ENCODE results near the gene RABGAP1L. TPM values are rescaled to one million over a fixed set of nuclear protein-coding genes. Genes with fewer than 3 reads are reported as not detected.
"Not testable (repeated sequence)": the region's sequence is repeated elsewhere in the genome, so short reads cannot be mapped to it uniquely, and the experiment has no call there.

The RABGAP1L gene
- total RNA-seq, 2 donors from 2014 or later = 51.4 to 124 TPM

- no peaks in the 10 kb centered on the region for H3K27me3 ChIP-seq
- no peak for DNase-seq
- 83 to 100% methylated on average over 1 of the region's 1 CpG for WGBS, 2 donors
These were observed 321.0 kb downstream of the RABGAP1L start for GRCh38 chr1:174480324-174480723.

GRCh38 chr1:174491606-174492005, 332.3 kb downstream of the RABGAP1L start:
- no peak overlapping the region for H3K4me3 ChIP-seq
- 89 to 96% methylated on average over 2 of the region's 2 CpGs for WGBS, 2 donors
- intact Hi-C loops (cut with DNase I) = no loop called here
- no peaks in the 10 kb centered on the region for H3K36me3 ChIP-seq (replicated peaks in 1 of 2; ENCODE audit: insufficient read depth in 1 of 2, low read depth in 2 of 2)
- no peaks in the 10 kb centered on the region for H3K9me3 ChIP-seq
- TF ChIP-seq POLR2A (IDR thresholded peaks at IDR 0.05) = no peak
- TF ChIP-seq, protein P1, sequence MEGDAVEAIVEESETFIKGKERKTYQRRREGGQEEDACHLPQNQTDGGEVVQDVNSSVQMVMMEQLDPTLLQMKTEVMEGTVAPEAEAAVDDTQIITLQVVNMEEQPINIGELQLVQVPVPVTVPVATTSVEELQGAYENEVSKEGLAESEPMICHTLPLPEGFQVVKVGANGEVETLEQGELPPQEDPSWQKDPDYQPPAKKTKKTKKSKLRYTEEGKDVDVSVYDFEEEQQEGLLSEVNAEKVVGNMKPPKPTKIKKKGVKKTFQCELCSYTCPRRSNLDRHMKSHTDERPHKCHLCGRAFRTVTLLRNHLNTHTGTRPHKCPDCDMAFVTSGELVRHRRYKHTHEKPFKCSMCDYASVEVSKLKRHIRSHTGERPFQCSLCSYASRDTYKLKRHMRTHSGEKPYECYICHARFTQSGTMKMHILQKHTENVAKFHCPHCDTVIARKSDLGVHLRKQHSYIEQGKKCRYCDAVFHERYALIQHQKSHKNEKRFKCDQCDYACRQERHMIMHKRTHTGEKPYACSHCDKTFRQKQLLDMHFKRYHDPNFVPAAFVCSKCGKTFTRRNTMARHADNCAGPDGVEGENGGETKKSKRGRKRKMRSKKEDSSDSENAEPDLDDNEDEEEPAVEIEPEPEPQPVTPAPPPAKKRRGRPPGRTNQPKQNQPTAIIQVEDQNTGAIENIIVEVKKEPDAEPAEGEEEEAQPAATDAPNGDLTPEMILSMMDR (IDR thresholded peaks at IDR 0.05) = no peak
- no peaks in the 10 kb centered on the region for H3K27me3 ChIP-seq
- no peaks in the 10 kb centered on the region for H3K4me1 ChIP-seq
- ATAC-seq (no peak), DNase-seq (no peak)
- H3K27ac ChIP-seq = no peak overlapping the region

More at GRCh38 chr1:174480324-174480723, 321.0 kb downstream of the RABGAP1L start:
- no peak overlapping the region for H3K4me3 ChIP-seq
- intact Hi-C loops (cut with DNase I) = no loop called here
- no peaks in the 10 kb centered on the region for H3K4me1 ChIP-seq
- no peak for ATAC-seq
- no peak overlapping the region for H3K27ac ChIP-seq
- no peaks in the 10 kb centered on the region for H3K36me3 ChIP-seq (replicated peaks in 1 of 2; ENCODE audit: insufficient read depth in 1 of 2, low read depth in 2 of 2)
- TF ChIP-seq, protein P1 (IDR thresholded peaks at IDR 0.05) = no peak
- no peak for TF ChIP-seq POLR2A (IDR thresholded peaks at IDR 0.05)
- no peaks in the 10 kb centered on the region for H3K9me3 ChIP-seq

GRCh38 chr1:174497478-174497877, 338.2 kb downstream of the RABGAP1L start:
- Histone ChIP-seq H3K4me1 (no peaks in the 10 kb centered on the region), H3K27ac (no peak overlapping the region), H3K36me3 (replicated peaks in 1 of 2; ENCODE audit: insufficient read depth in 1 of 2, low read depth in 2 of 2) (no peaks in the 10 kb centered on the region), H3K9me3 (no peaks in the 10 kb centered on the region), H3K27me3 (no peaks in the 10 kb centered on the region), H3K4me3 (no peak overlapping the region)
- DNase-seq = no peak
- no peak for ATAC-seq
- intact Hi-C loops (cut with DNase I) = no loop called here
- TF ChIP-seq, protein P1 (IDR thresholded peaks at IDR 0.05) = no peak
- no peak for TF ChIP-seq POLR2A (IDR thresholded peaks at IDR 0.05)

DNA sequence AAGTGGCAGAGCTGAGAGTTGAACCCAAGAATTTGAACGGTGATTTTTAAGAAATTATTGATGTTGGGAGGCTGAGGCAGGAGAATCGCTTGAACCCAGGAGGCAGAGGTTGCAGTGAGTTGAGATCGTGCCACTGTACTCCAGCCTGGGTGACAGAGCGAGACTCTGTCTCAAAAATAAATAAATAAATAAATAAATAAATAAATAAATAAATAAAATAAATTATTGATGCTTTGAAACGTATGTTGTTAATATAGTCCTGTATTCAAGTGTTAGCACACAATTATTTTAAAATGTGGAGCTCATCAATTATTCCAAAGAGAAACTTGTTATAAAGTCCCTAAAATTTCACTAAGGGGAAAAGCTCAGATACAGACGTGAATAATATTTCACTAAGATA, 357.4 kb downstream of the RABGAP1L start:
- H3K9me3 ChIP-seq; H3K4me1 ChIP-seq; H3K27ac ChIP-seq; H3K27me3 ChIP-seq; intact Hi-C loops (cut with DNase I); DNase-seq; H3K4me3 ChIP-seq; H3K36me3 ChIP-seq (replicated peaks in 1 of 2; ENCODE audit: insufficient read depth in 1 of 2, low read depth in 2 of 2); ATAC-seq: not testable (repeated sequence)
- 93 to 96% methylated on average over 6 of the region's 6 CpGs for WGBS, 2 donors

GRCh38 chr1:174519844-174520243, 360.5 kb downstream of the RABGAP1L start:
- WGBS, 2 donors = 29 to 43% methylated on average over 2 of the region's 2 CpGs
- no peak for DNase-seq

More at GRCh38 chr1:174519844-174520243, 360.5 kb downstream of the RABGAP1L start:
- no peaks in the 10 kb centered on the region for H3K27me3 ChIP-seq
- TF ChIP-seq, protein P1 (IDR thresholded peaks at IDR 0.05) = no peak
- TF ChIP-seq POLR2A (IDR thresholded peaks at IDR 0.05) = no peak
- H3K4me1 ChIP-seq = no peaks in the 10 kb centered on the region
- intact Hi-C loops (cut with DNase I) = no loop called here
- H3K36me3 ChIP-seq (replicated peaks in 1 of 2; ENCODE audit: insufficient read depth in 1 of 2, low read depth in 2 of 2) = no peaks in the 10 kb centered on the region
- no peak overlapping the region for H3K4me3 ChIP-seq
- no peak for ATAC-seq
- no peak overlapping the region for H3K27ac ChIP-seq
- no peaks in the 10 kb centered on the region for H3K9me3 ChIP-seq

All from body of pancreas (tissue), 4 donors.